KOPT-K1 (cell line): ENCODE measurements around the gene SLAMF1.
A peak's percentile ranks its signal among the peaks of the same experiment; 100 is the strongest.
"Not testable (repeated sequence)": the region's sequence is repeated elsewhere in the genome, so short reads cannot be mapped to it uniquely, and the experiment has no call there.

Source experiments
- H3K27ac ChIP-seq: fragments of 200-600 bp; sonication (generic); 2 replicates; pipeline ENCODE4 v1.5.1; 2016; ENCODE audit warnings: antibody characterized with exemption, mild to moderate bottlenecking, low read depth, low read length; ENCODE audit not compliant: poor library complexity, severe bottlenecking
- H3K36me3 ChIP-seq: fragments of 200-600 bp; sonication (generic); 2 replicates; pipeline ENCODE4 v1.5.1; 2017; ENCODE audit warnings: antibody characterized with exemption, mild to moderate bottlenecking, low read length, moderate library complexity; ENCODE audit not compliant: insufficient read depth
- H3K9me3 ChIP-seq: fragments of 200-600 bp; sonication (generic); 2 replicates; pipeline ENCODE4 v1.5.1; 2017; ENCODE audit warnings: antibody characterized with exemption, low read length, mild to moderate bottlenecking; ENCODE audit not compliant: insufficient read depth, poor library complexity, severe bottlenecking

The SLAMF1 gene

DNA sequence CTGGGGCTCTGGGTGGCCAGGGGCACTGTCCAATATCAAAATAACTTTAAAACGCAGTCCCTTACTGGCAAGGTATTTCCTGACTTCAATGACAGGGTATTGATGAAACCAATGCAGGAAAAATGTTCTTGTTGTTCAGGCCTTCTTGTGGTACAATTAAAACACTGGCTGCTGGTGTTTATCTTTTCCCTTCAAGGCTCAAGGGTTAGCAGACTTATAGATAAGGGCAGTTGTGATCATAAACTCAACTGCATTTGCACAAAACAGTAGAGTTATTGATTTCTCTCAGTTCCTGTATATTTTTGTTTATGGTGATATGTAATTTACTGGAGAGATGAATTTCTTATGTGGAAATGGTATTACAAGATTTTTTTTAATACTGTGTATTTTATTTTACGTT is 64.9 kb downstream of the SLAMF1 start:
- no peak overlapping the region for H3K27ac ChIP-seq
- H3K36me3 ChIP-seq: no peaks in the 10 kb centered on the region
- peaks cover 10% of the 10 kb centered on the region for H3K9me3 ChIP-seq

DNA sequence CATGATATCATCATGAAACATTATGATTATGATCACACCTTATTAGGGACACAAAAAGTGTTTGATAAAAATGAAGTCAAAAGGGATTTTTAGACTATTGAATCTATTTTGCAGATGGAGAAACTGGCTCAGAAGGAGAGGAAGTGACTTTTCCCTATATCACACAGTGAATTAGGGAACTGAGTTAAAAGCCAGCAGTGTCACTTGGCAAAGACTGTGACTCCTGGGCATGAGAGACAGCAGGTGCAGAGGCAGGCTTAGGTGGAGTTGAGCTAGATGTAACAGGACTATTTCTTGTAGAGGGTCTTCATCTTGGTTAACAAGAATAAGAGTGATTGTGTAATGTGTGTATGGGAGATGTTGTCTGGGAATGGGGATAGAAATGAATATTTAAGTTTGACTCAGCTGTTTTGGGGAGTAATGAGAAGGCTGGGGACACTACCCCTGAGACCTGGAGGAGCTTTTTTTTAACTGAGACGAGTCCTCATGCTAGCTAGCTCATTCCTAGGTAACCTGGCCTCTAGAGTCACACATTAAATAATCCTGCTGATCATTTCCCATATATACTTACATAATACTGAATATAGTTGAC is 66.5 kb downstream of the SLAMF1 start:
- H3K27ac ChIP-seq: peak overlapping the region; percentile 50
- peaks cover 10% of the 10 kb centered on the region for H3K9me3 ChIP-seq
- H3K36me3 ChIP-seq: no peaks in the 10 kb centered on the region

DNA sequence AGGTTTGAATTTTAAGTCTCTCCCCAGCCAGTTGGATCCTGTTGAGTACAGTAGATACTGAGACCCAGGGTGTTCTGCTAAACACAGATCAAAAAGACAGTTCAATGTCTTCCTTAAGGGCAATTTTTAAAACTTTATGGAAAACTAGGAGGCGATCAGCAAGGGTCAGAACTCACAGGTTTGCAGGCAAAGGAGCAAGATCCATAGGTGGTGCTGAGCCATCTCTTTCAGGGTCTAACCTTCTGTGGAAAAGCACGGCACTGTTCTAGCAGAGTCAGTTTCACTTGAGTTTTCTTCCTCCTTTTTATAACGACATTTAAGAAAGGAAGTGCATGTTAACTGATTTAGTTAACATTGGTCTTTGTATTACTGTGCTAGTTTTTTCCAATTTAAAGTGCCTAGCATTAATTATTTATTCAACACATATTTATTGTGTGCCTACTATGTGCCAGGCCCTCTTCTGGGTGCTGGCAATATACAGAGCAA is 67.6 kb downstream of the SLAMF1 start, which contains the start of gene CD84:
Gene CD84 (minus strand): TSS at position 281 of the 486 bp plus-strand sequence. CDS start 59 bp downstream, at position 222.
- Histone ChIP-seq H3K36me3 (no peaks in the 10 kb centered on the region), H3K27ac (peak within 1 kb of the TSS; percentile 96), H3K9me3 (peaks cover 10% of the 10 kb centered on the region)

DNA sequence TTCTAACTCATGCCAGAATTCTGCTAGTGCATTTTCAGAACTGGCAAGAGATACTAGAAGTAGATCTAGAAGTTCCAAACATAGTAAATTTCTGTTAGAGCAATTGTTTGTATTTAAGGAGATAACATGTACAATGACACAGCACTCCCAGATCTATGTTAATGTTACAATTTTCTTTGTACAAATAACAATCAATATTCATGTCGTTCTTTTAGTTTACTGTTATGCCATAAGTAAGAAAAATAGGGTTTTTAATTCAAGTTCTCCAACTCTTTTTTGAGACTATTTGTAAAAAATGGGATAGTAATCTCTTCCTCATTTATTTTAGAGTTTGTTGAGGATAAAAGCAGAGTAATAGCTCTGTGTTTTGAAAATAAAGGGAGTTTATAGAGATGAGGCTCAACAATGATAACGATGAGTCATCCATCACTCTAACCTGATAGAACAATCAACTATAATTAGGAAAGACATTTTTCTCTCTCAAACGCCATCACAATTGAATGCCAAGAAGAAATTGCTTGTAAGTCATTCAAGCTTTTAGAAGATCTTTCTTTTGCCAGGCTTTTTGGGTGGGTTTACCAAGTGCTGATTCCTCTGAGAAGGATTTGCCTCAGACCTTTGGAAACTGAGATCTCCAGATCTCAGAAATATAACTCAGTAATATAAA is 68.2 kb downstream of the SLAMF1 start:
- Histone ChIP-seq H3K27ac (peak overlapping the region; percentile 96), H3K9me3 (peaks cover 10% of the 10 kb centered on the region), H3K36me3 (no peaks in the 10 kb centered on the region)

DNA sequence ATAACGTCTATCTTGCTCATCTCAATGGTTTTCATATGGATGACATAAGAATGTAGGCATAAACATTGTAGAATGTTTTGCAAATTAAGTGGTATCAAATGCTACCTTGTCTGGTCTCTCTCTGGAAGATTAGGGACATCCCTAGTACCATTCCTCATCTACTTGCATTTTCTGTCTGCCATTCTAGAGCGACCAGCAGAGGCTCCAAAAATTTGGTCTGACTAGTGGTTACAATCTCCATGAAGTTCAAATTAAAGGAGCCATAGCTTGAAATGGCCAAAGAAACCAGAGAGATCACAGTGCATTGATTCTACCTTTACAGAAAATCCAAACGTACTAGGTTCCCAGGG is 68.7 kb downstream of the SLAMF1 start:
- no peaks in the 10 kb centered on the region for H3K36me3 ChIP-seq
- peak overlapping the region; percentile 96 for H3K27ac ChIP-seq
- peaks cover 6% of the 10 kb centered on the region for H3K9me3 ChIP-seq

DNA sequence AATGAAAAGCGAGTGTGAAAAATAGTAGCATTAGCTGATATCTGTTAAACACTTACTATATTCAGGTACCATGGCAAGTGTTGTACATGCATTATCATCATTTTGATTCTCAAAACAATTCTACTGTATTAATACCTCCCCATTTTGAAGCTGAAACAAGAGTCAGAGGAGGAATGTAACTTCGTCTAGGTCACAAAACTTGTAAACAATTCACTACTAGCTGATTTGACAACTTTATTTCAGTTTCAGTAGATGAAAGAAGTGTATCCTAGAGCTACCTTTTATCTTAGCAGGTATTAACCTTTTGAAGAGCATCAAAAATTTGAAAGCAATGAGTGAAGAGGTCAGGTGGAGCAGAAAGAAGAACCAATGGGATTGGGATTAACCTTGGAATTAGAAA is 69.2 kb downstream of the SLAMF1 start:
- H3K9me3 ChIP-seq: peaks cover 1% of the 10 kb centered on the region
- H3K36me3 ChIP-seq: no peaks in the 10 kb centered on the region
- H3K27ac ChIP-seq: peak overlapping the region; percentile 96

DNA sequence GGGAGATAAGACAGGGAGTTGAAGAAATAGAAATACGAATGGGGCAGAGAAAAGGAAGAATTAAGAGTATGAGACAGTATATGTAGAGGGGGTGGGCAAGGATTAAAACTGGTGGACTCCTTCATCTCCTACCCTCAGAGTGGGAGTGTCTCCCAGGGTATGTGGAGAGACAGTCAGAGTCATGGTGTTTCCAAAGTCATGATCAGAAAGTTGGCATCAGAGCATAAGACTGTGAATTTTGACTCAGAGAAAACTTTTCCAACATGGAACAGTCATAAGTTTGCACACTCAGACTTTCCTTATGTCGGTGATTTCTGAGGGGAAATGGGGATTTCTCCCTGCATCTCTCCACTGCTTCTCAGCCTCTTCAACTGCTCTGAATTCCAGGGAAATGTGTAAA is 70.0 kb downstream of the SLAMF1 start:
- Histone ChIP-seq H3K9me3 (no peaks in the 10 kb centered on the region), H3K27ac (peak overlapping the region; percentile 96), H3K36me3 (no peaks in the 10 kb centered on the region)

DNA sequence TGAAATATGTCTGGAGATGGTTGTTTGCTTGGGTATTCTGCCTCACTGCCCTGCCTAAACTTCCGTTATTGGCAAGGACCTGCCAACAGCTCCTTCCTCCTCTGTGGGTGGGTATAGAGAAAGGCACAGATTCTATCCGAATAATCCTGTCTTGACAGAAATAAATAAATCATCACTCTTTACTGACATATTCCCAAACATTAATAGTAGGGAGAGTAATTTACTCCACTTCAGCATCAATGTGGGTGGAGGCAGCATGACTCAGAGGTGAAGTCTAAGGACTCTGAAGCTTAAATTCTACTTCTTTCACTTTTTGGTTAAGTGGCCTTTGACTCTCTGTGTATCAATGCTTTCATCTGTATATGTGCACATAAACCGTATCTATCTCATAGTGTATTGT is 70.5 kb downstream of the SLAMF1 start:
- Histone ChIP-seq H3K27ac (peak overlapping the region; percentile 96), H3K36me3 (no peaks in the 10 kb centered on the region), H3K9me3 (no peaks in the 10 kb centered on the region)

DNA sequence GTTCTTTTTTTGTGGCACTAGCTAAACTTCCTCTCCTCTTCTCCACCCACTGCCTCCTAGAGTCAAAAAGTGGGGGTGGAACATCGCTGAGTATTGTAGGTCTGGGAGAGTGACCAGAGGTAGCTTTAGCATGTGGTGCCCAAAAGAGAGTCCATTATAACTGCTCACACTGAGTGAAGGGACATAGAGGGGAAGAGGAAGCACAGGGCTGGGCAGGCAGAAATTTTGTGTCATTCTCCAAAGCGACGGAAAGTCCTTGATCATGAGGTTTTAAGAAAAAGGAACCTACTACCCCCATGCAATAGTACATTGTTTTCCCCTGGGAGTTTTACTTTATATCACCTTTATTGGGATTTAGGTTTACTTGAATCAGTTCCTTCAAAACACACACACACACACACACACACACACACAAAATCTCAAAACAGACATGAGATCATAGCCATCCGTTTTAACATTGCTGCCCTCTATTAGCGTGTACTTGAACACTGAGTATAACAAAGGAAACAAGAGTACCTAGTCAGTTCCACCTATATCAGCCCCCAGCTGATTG is 71.7 kb downstream of the SLAMF1 start:
- peak overlapping the region; percentile 32 for H3K27ac ChIP-seq
- H3K36me3 ChIP-seq: no peaks in the 10 kb centered on the region

DNA sequence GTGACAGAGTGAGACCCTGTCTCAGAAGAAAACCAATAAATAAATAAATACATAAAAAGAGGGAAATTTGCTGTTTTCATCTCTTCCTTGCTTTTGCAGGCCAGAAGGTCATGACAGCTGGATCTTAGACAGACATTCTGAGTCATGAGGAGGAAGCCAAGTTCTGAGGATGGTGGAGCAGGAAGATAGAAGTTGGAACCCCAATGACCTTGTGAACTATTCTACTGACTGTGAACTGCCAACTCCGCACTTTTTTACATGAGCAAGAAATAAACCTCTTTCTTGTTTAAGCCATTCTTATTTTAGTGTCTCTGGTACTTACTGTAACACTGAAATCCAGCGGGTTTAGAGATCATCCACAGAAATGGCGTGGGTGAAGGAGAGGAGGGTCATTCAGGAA is 76.0 kb downstream of the SLAMF1 start:
- Histone ChIP-seq H3K27ac (peak overlapping the region; percentile 96), H3K36me3 (no peaks in the 10 kb centered on the region), H3K9me3 (no peaks in the 10 kb centered on the region)

More for the DNA sequence above, 71.7 kb downstream of the SLAMF1 start:
- H3K9me3 ChIP-seq: no peaks in the 10 kb centered on the region

DNA sequence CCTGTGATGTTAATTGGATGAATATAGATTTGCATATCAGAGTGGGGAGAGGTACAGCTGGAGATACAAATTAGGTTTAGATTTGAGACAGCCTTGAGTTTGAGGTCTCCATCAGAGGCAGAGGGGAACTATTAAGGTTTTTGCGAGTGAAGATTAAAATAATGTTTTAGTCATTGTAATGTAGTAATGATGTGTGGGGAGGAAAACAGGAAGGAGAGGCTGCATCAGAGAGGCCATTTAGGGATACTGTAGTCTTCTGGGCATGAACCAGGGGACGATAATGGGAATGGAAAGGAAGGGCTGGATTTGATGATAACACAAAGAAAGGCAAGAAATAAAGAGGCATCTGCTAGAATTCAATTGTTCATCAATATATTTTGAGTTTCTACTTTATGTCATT is 77.0 kb downstream of the SLAMF1 start:
- no peaks in the 10 kb centered on the region for H3K9me3 ChIP-seq
- H3K36me3 ChIP-seq: no peaks in the 10 kb centered on the region
- H3K27ac ChIP-seq: peak overlapping the region; percentile 96

DNA sequence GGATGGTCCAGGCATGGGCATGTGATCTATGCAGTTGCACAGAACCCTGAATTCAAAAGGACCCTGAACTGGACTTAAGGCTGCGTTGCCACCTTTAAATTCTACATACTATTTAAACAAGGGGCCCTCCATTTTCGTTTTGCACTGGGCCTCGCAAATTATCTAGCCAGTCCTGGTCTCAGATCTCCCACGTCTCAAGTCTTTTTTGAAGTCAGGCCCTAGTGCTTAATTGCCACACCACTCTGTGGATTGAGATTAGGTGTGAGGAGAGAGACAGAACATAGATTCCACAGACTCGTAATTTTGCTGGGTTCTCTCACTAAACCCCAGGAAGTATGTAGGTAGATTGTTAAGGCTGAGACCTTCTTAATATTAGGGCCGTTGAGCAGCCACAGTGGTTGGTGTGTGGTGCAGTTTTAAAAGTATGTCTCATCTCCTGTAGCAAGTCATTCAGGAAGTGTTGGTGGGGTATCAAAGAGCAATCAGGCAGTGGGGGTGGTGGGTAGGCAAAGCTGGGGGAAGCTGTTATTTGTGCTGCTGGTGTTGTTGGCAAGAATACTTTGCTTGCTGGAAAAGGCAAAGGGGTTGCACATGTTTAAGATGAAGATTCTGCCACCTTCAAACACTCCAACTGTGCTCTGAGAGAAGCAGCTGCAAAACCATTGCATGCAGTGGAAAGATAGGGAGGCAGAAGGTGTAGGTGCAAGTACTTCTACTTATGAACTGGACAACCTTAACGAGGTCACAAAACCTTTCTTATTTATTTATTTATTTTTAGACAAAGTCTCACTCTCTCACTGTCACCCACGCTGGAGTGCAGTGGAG is 78.8 kb downstream of the SLAMF1 start:
- Histone ChIP-seq H3K9me3 (peaks cover 10% of the 10 kb centered on the region), H3K36me3 (peaks cover 16% of the 10 kb centered on the region), H3K27ac (peak overlapping the region; percentile 96)

DNA sequence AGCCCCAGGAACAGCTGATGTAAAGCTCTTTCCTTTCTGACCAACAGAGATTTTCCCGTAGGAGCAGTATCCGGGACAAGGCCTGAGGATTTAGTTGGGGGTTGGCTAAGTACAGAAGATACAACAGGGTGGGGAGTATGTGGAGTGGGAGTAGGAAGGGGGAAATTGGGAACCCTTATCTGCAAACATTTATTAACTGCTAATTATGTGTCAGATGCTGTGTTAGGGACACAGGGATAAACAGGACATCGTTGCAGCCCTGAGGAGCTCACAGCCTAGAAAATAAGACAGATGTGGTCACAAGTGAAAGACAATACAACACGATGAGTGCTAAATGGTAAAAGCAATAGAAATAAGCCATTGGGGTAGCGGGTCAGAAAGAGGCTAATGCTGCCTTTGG is 79.5 kb downstream of the SLAMF1 start:
- Histone ChIP-seq H3K27ac (peak overlapping the region; percentile 96), H3K36me3 (peaks cover 22% of the 10 kb centered on the region), H3K9me3 (peaks cover 17% of the 10 kb centered on the region)

DNA sequence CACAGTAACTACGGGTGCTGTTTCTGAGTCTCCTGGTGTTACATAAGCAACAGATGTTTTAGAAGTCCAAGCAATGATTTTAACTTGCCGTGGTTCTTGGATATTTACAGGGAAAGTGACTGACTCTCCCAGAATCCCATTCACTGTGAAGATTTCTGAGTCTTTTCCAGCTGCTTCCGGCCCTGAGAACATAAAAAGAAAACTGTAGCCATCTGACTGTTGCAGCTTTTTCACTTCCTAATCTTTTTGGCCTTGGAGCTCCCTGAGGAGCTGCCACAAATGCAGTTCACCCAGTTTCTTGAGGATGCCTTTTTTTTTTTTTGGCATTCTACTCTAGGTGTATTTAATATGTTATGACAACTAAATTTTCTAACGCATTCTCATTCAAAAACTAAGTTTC is 81.3 kb downstream of the SLAMF1 start:
- Histone ChIP-seq H3K9me3 (peaks cover 20% of the 10 kb centered on the region), H3K36me3 (peaks cover 22% of the 10 kb centered on the region), H3K27ac (peak overlapping the region; percentile 96)

DNA sequence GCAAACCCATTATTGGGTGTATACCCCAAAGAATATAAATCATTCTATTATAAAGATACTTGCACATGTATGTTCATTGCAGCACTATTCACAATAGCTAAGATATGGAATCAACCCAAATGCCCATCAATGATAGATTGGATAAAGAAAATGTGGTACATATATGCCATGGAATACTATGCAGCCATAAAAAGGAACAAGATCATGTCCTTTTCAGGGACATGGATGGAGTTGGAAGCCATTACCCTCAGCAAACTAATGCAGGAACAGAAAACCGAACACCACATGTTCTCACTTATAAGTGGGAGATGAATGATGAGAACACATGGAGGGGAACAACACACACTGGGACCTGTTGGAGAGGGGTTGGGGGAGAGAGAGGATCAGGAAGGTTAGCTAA is 83.6 kb downstream of the SLAMF1 start:
- peaks cover 22% of the 10 kb centered on the region for H3K36me3 ChIP-seq
- not testable (repeated sequence) for H3K27ac ChIP-seq
- peaks cover 20% of the 10 kb centered on the region for H3K9me3 ChIP-seq
